OCI-LY3 (cell line): ENCODE measurements around the gene CACNG4.
"Not testable (repeated sequence)": the region's sequence is repeated elsewhere in the genome, so short reads cannot be mapped to it uniquely, and the experiment has no call there.

Experiments used
- H2AFZ ChIP-seq: fragments of 200-600, 300-600 bp; shearing (Covaris generic); 2 replicates; pipeline ENCODE4 v1.6.0; 2014; ENCODE audit warnings: antibody characterized with exemption, low read depth, low read length
- H3K27ac ChIP-seq: fragments of 200-600, 300-600 bp; sonication (generic); 2 replicates; pipeline ENCODE4 v1.5.1; 2014; ENCODE audit warnings: mild to moderate bottlenecking, low read length, moderate library complexity, mixed read lengths
- H3K27me3 ChIP-seq: fragments of 200-600, 300-600 bp; sonication (generic); 2 replicates; pipeline ENCODE4 v1.6.1; 2014; ENCODE audit warnings: low read depth, low read length, mixed read lengths
- H3K36me3 ChIP-seq: fragments of 200-600, 300-600 bp; sonication (generic); replicated peaks from 2 replicates; pipeline ENCODE3; 2014; ENCODE audit warnings: low read depth, low read length, mixed read lengths
- H3K4me1 ChIP-seq: fragments of 300-600, 200-600 bp; sonication (generic); 2 replicates; pipeline ENCODE4 v1.6.1; 2014; ENCODE audit warnings: low read length, mixed read lengths
- H3K4me2 ChIP-seq: fragments of 200-600, 300-600 bp; sonication (generic); 2 replicates; pipeline ENCODE4 v1.6.1; 2014; ENCODE audit warnings: low read length, mixed read lengths
- H3K4me3 ChIP-seq: fragments of 300-600, 200-600 bp; sonication (generic); 2 replicates; pipeline ENCODE4 v1.5.1; 2014; ENCODE audit warnings: antibody characterized with exemption, mild to moderate bottlenecking, low read length, moderate library complexity
- H3K79me2 ChIP-seq: fragments of 300-600, 200-600 bp; shearing (Covaris generic); 2 replicates; pipeline ENCODE4 v1.6.1; 2014; ENCODE audit warnings: mild to moderate bottlenecking, low read length, mixed read lengths
- H3K9ac ChIP-seq: fragments of 300-600, 200-600 bp; shearing (Covaris generic); 2 replicates; pipeline ENCODE4 v1.6.0; 2014; ENCODE audit warnings: mild to moderate bottlenecking, low read length, moderate library complexity
- H3K9me3 ChIP-seq: fragments of 200-600, 300-600 bp; shearing (Covaris generic); 2 replicates; pipeline ENCODE4 v1.6.1; 2014; ENCODE audit warnings: low read length, mixed read lengths; ENCODE audit not compliant: insufficient read depth
- H4K20me1 ChIP-seq: fragments of 200-600, 300-600 bp; sonication (generic); 2 replicates; pipeline ENCODE4 v1.6.1; 2016; ENCODE audit warnings: low read length, mixed read lengths; ENCODE audit not compliant: insufficient read depth
- EZH2phosphoT487 ChIP-seq: fragments of 200-600 bp; shearing (Covaris generic); IDR thresholded peaks from 2 replicates; pipeline ENCODE4 v1.6.1; 2018; ENCODE audit warnings: antibody characterized with exemption, mixed run types, low read depth
- TF ChIP-seq, protein P1 (sequence below): fragments of 200-600, 300-600 bp; sonication (generic); IDR thresholded peaks from 2 replicates; pipeline ENCODE4 v1.5.1; 2014; ENCODE audit warnings: antibody characterized with exemption, low read length, low read depth

CACNG4 gene

DNA sequence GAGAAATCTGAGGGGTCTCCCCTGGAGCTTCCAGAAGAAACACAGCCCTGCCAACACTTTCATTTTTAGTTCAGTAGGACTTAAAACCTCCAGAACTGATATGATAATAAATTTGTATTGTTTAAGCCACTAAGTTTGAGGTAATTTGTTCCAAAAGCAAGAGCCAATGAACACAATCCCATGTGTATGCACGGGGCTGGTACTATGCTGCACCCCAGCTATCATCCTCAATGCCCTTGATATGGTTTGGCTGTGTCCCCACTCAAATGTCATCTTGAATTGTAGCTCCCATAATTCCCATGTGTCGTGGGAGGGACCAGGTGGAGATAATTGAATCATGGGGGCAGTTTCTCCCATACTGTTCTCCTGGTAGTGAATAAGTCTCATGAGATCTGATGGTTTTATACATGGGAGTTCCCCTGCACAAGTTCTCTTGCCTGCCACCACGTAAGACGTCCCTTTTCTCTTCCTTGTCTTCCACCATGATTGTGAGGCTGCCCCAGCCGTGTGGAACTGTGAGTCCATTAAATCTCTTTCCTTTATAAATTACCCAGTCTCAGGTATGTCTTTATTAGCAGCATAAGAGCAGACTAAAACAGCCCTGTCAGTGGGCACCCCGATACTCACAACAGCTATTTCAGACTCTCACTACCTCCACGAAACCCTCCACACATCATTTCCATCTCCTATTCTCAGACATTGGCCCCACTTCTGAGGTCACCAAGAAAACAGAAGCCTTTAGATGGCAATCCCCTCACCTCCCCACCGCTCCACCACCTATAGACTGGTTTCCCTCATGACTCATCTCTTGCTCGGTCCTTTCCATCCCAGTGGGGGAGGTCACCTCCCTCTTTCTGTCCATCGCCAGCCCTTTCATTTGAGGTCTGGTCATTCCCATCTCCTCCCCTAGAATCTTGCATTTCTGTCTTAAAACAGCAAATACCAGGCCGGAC is 70.9 kb downstream of the CACNG4 start:
- peak overlapping the region; percentile 22 for H3K4me2 ChIP-seq
- H3K4me1 ChIP-seq: peaks cover 21% of the 10 kb centered on the region
- no peaks in the 10 kb centered on the region for H4K20me1 ChIP-seq
- TF ChIP-seq EZH2phosphoT487: no peak
- TF ChIP-seq, protein P1, sequence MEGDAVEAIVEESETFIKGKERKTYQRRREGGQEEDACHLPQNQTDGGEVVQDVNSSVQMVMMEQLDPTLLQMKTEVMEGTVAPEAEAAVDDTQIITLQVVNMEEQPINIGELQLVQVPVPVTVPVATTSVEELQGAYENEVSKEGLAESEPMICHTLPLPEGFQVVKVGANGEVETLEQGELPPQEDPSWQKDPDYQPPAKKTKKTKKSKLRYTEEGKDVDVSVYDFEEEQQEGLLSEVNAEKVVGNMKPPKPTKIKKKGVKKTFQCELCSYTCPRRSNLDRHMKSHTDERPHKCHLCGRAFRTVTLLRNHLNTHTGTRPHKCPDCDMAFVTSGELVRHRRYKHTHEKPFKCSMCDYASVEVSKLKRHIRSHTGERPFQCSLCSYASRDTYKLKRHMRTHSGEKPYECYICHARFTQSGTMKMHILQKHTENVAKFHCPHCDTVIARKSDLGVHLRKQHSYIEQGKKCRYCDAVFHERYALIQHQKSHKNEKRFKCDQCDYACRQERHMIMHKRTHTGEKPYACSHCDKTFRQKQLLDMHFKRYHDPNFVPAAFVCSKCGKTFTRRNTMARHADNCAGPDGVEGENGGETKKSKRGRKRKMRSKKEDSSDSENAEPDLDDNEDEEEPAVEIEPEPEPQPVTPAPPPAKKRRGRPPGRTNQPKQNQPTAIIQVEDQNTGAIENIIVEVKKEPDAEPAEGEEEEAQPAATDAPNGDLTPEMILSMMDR: no peak
- peak overlapping the region; percentile 19; the same call in 1 of the 2 replicates for H2AFZ ChIP-seq
- peak overlapping the region; percentile 62 for H3K27ac ChIP-seq
- H3K27me3 ChIP-seq: no peaks in the 10 kb centered on the region
- peak overlapping the region; percentile 36 for H3K4me3 ChIP-seq
- H3K9me3 ChIP-seq: no peaks in the 10 kb centered on the region
- H3K9ac ChIP-seq: no peak overlapping the region; the same call in 1 of the 2 replicates
- H3K79me2 ChIP-seq: no peaks in the 10 kb centered on the region
- no peaks in the 10 kb centered on the region for H3K36me3 ChIP-seq

DNA sequence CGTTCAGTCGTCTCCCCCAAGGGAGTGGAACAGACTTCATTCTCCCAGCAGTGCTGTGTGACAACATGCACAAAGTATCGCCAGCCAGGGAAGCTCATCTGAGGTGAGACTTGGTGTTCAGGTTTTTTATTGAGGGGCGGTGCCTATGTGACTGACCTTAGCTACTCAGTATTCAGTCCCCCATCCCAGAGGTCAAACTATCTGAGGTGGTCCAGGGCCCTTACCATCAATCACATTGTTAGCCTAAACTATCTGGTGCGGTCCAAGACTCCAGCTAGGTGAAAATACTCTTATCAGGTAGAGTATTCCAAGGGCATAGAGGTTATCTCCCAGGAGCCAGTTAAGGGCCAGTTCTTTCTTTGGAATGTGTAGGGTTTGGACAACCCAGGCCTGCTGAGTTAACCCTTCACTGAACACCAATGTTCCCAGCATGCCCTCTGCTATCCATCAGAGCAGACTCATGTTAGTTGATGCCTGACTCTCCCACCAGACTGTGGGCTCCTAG is 74.4 kb downstream of the CACNG4 start:
- Histone ChIP-seq H3K4me2 (no peak overlapping the region), H3K9ac (no peak overlapping the region), H3K27ac (no peak overlapping the region), H2AFZ (no peak overlapping the region), H3K9me3 (no peaks in the 10 kb centered on the region), H4K20me1 (no peaks in the 10 kb centered on the region), H3K4me1 (peaks cover 35% of the 10 kb centered on the region), H3K27me3 (no peaks in the 10 kb centered on the region), H3K4me3 (no peak overlapping the region), H3K79me2 (no peaks in the 10 kb centered on the region), H3K36me3 (no peaks in the 10 kb centered on the region)
- TF ChIP-seq, protein P1: no peak
- TF ChIP-seq EZH2phosphoT487: no peak

DNA sequence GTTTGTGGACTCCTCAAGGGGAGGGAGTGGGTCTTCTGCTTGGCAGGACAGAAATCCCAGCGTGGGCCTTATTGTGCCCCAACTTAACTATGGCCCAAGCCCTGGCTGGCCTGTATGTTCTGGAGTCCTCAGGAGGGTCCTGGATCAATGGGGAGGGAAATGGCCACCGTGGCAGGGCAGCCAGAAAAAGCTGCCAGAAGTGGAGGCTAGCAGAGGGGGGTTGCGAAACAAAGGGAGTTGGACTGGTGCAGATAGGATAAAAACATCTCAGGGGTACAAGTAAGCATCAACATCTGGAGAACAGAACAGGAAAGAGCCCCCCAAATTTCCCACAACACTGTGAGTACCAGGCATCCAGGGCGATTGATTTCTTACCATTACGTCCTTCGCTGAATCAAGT is 76.1 kb downstream of the CACNG4 start:
- no peaks in the 10 kb centered on the region for H3K9me3 ChIP-seq
- no peak overlapping the region for H3K9ac ChIP-seq
- H3K27me3 ChIP-seq: no peaks in the 10 kb centered on the region
- no peak overlapping the region for H3K27ac ChIP-seq
- no peaks in the 10 kb centered on the region for H3K79me2 ChIP-seq
- no peaks in the 10 kb centered on the region for H4K20me1 ChIP-seq
- no peak overlapping the region for H3K4me2 ChIP-seq
- H3K4me3 ChIP-seq: no peak overlapping the region
- H2AFZ ChIP-seq: no peak overlapping the region
- no peak for TF ChIP-seq EZH2phosphoT487
- TF ChIP-seq, protein P1: no peak
- no peaks in the 10 kb centered on the region for H3K36me3 ChIP-seq
- H3K4me1 ChIP-seq: peaks cover 22% of the 10 kb centered on the region

DNA sequence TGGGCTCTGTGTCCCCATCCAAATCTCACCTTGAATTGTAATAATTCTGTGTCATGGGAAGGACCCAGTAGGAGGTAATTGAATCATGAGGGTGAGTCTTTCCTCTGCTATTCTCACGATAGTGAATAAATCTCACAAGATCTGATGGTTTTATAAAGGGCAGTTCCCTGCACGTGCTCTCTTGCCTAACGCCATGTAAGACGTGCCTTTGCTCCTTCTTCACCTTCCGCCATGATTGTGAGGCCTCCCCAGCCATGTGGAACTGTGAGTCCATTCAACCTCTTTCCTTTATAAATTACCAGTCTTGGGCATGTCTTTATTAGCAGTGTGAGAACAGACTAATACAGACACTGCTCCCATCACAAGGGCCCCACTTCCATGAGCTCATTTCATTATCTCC is 76.6 kb downstream of the CACNG4 start:
- H3K4me1 ChIP-seq: peaks cover 18% of the 10 kb centered on the region
- H3K27me3 ChIP-seq, H3K9me3 ChIP-seq, H3K27ac ChIP-seq, H4K20me1 ChIP-seq, H3K36me3 ChIP-seq, H3K79me2 ChIP-seq, H3K9ac ChIP-seq, H3K4me2 ChIP-seq, H3K4me3 ChIP-seq, H2AFZ ChIP-seq: not testable (repeated sequence)
